HepG2 (cell line): ENCODE data around the gene CYB5B. TPM values are rescaled to one million over a fixed set of nuclear protein-coding genes. Genes with fewer than 3 reads are reported as not detected.

Source experiments
- AGO2 ChIP-seq: fragments of 200-400 bp; formaldehyde crosslinking; optimal IDR thresholded peaks from 2 replicates; pipeline ENCODE3; 2017; ENCODE audit warnings: mild to moderate bottlenecking, low read depth, low read length, moderate library complexity
- ARNTL ChIP-seq: sonication (generic); formaldehyde crosslinking; IDR thresholded peaks from 2 replicates; pipeline ENCODE4 v1.4.0; 2020; ENCODE audit warnings: mild to moderate bottlenecking, missing genetic modification reagents
- CEBPG ChIP-seq: IDR thresholded peaks from 2 replicates; pipeline ENCODE4 v1.6.1; 2016
- EP300 ChIP-seq, 3 experiments: sonication (generic) in 1 of 3; formaldehyde crosslinking in 1 of 3; IDR thresholded peaks; 2 replicates each; pipeline versions ENCODE4 v1.5.1 to v1.6.1; 2011 to 2020; ENCODE audit warnings: low read depth in 2 of 3, low read length in 2 of 3, borderline replicate concordance in 1 of 3, improper control_type of control experiment in 1 of 3, mild to moderate bottlenecking in 1 of 3, missing genetic modification reagents in 1 of 3, moderate library complexity in 1 of 3
- KDM2A ChIP-seq: sonication (generic); formaldehyde crosslinking; IDR thresholded peaks from 2 replicates; pipeline ENCODE4 v1.4.0; 2020; ENCODE audit warnings: low read depth, missing genetic modification reagents, borderline replicate concordance
- NAIF1 ChIP-seq: sonication (generic); formaldehyde crosslinking; IDR thresholded peaks from 2 replicates; pipeline ENCODE4 v1.5.0; 2020; ENCODE audit warnings: mild to moderate bottlenecking, missing genetic modification reagents, borderline replicate concordance
- RCOR2 ChIP-seq: IDR thresholded peaks from 2 replicates; pipeline ENCODE4 v1.6.1; 2016; ENCODE audit warnings: missing biosample characterization, missing genetic modification reagents
- SALL1 ChIP-seq: sonication (generic); formaldehyde crosslinking; IDR thresholded peaks from 2 replicates; pipeline ENCODE4 v1.8.0; 2022; ENCODE audit warnings: mild to moderate bottlenecking, missing genetic modification reagents
- TGIF2 ChIP-seq: IDR thresholded peaks from 2 replicates; pipeline ENCODE4 v1.6.1; 2016; ENCODE audit warnings: control low read depth, missing compliant biosample characterization
- ZNF44 ChIP-seq: sonication (generic); formaldehyde crosslinking; IDR thresholded peaks from 2 replicates; pipeline ENCODE4 v1.5.1; 2020; ENCODE audit warnings: mild to moderate bottlenecking, missing genetic modification reagents
- ZNF567 ChIP-seq: sonication (generic); formaldehyde crosslinking; IDR thresholded peaks from 2 replicates; pipeline ENCODE4 v1.8.1; 2023; ENCODE audit warnings: mild to moderate bottlenecking, missing genetic modification reagents, borderline replicate concordance
- ZNF788 ChIP-seq: sonication (generic); formaldehyde crosslinking; IDR thresholded peaks from 2 replicates; pipeline ENCODE4 v1.5.0; 2020; ENCODE audit warnings: mild to moderate bottlenecking, missing genetic modification reagents, borderline replicate concordance
- polyA plus RNA-seq, 8 experiments: library from polyadenylated mRNA; depleted of rRNA in 3 of 8; stranded (reverse) in 7 of 8; unstranded in 1 of 8; fragments of >200 nt; fragmentation: Illumina TruSeq in 4 of 8; extraction: Trizol in 4 of 8; gene quantifications; 2 replicates each; pipeline versions ENCODE4 v1.2.1 to v1.2.3, GENCODE V29; 2011 to 2016; ENCODE audit warnings: low read depth in 4 of 8, missing spikeins in 1 of 8, mixed read lengths in 1 of 8; ENCODE audit not compliant: insufficient read depth in 1 of 8
- total RNA-seq, 5 experiments: library from RNA; depleted of rRNA; stranded (reverse); fragments of >200 nt; fragmentation: Illumina TruSeq; extraction: Trizol; gene quantifications; 2 replicates each; pipeline ENCODE4 v1.2.3, GENCODE V29; 2016; ENCODE audit warnings: low read depth in 1 of 5
- TF ChIP-seq, protein P1 (sequence below): IDR thresholded peaks from 2 replicates; pipeline ENCODE4 v1.6.1; 2018; ENCODE audit warnings: missing genetic modification reagents
- TF ChIP-seq, protein P2 (sequence below): IDR thresholded peaks from 2 replicates; pipeline ENCODE4 v1.6.1; 2016
- TF ChIP-seq, protein P3 (sequence below): fragments of 450-650 bp; IDR thresholded peaks from 2 replicates; pipeline ENCODE4 v1.6.1; 2016
- TF ChIP-seq, protein P4 (sequence below): sonication (generic); formaldehyde crosslinking; IDR thresholded peaks from 2 replicates; pipeline ENCODE4 v1.5.0; 2020; ENCODE audit warnings: mild to moderate bottlenecking, missing genetic modification reagents, borderline replicate concordance

CYB5B gene
- total and polyA plus RNA-seq, 2 of the 13 experiments (the other 11 are each of a cell fraction or from before 2014, with no cell fraction given) = 234 to 432 TPM

DNA sequence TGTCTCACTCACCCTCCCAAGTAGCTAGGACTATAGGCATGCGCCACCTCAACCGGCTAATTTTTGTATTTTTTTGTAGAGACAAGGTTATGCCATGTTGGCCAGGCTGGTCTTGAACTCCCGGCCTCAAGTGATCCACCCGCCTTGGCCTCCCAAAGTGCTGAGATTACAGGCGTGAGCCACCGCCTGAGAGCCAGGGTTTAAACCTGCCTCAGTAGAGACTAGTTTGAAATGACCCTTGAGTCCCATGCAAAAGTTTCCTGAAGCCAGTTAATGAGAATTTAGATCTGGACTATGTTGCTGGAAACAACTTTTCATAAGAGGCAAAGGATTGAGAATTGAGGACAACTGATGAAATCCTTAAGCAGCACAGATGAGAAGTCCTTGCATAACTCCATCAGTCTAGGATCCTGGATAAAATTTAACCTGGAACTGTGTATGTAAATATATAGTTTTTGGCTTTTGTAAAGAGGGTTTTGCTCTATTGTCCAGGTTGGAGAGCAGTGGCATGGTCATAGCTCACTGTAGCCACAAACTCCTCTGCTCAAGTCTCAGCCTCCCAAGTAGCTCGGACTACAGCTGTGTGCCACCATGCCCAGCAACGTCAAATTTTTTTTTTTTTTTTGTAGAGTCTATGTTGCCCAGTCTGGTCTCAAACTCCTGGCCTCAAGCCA lies 43.2 kb downstream of the CYB5B start (continued):
- TF ChIP-seq, protein P1, sequence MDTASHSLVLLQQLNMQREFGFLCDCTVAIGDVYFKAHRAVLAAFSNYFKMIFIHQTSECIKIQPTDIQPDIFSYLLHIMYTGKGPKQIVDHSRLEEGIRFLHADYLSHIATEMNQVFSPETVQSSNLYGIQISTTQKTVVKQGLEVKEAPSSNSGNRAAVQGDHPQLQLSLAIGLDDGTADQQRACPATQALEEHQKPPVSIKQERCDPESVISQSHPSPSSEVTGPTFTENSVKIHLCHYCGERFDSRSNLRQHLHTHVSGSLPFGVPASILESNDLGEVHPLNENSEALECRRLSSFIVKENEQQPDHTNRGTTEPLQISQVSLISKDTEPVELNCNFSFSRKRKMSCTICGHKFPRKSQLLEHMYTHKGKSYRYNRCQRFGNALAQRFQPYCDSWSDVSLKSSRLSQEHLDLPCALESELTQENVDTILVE (CRISPR knock-in tag) = 0 out of 2 replicates have a peak, but pooled peaks have one; percentile 11
- TF ChIP-seq SALL1 (CRISPR knock-in tag) = no peak; the same call in 1 of the 2 replicates
- TF ChIP-seq, protein P2, sequence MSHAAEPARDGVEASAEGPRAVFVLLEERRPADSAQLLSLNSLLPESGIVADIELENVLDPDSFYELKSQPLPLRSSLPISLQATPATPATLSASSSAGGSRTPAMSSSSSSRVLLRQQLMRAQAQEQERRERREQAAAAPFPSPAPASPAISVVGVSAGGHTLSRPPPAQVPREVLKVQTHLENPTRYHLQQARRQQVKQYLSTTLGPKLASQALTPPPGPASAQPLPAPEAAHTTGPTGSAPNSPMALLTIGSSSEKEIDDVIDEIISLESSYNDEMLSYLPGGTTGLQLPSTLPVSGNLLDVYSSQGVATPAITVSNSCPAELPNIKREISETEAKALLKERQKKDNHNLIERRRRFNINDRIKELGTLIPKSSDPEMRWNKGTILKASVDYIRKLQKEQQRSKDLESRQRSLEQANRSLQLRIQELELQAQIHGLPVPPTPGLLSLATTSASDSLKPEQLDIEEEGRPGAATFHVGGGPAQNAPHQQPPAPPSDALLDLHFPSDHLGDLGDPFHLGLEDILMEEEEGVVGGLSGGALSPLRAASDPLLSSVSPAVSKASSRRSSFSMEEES (CRISPR knock-in tag) = peak; percentile 14; the same call in 1 of the 2 replicates
- no peak for TF ChIP-seq KDM2A (CRISPR knock-in tag)
- no peak for TF ChIP-seq ARNTL (CRISPR knock-in tag)
- peak; percentile 18; the same call in 1 of the 2 replicates for TF ChIP-seq ZNF567 (CRISPR knock-in tag)
- TF ChIP-seq, protein P3, sequence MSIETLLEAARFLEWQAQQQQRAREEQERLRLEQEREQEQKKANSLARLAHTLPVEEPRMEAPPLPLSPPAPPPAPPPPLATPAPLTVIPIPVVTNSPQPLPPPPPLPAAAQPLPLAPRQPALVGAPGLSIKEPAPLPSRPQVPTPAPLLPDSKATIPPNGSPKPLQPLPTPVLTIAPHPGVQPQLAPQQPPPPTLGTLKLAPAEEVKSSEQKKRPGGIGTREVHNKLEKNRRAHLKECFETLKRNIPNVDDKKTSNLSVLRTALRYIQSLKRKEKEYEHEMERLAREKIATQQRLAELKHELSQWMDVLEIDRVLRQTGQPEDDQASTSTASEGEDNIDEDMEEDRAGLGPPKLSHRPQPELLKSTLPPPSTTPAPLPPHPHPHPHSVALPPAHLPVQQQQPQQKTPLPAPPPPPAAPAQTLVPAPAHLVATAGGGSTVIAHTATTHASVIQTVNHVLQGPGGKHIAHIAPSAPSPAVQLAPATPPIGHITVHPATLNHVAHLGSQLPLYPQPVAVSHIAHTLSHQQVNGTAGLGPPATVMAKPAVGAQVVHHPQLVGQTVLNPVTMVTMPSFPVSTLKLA = no peak
- TF ChIP-seq EP300 (IDR thresholded peaks at IDR 0.05; ENCODE audit: low read depth in 2 of 2, low read length in 2 of 2) = peak in 1 of 2 experiments; percentile 41; a peak in 1 of 4 replicates
- TF ChIP-seq EP300 (CRISPR knock-in tag; IDR thresholded peaks at IDR 0.05; ENCODE audit: borderline replicate concordance) = no peak
- TF ChIP-seq ZNF788 (CRISPR knock-in tag) = no peak
- TF ChIP-seq AGO2 = no peak
- TF ChIP-seq NAIF1 (CRISPR knock-in tag) = peak; percentile 36; the same call in 1 of the 2 replicates
- TF ChIP-seq ZNF44 (CRISPR knock-in tag) = no peak
- peak; percentile 89 for TF ChIP-seq CEBPG (CRISPR knock-in tag)
- TF ChIP-seq, protein P4, sequence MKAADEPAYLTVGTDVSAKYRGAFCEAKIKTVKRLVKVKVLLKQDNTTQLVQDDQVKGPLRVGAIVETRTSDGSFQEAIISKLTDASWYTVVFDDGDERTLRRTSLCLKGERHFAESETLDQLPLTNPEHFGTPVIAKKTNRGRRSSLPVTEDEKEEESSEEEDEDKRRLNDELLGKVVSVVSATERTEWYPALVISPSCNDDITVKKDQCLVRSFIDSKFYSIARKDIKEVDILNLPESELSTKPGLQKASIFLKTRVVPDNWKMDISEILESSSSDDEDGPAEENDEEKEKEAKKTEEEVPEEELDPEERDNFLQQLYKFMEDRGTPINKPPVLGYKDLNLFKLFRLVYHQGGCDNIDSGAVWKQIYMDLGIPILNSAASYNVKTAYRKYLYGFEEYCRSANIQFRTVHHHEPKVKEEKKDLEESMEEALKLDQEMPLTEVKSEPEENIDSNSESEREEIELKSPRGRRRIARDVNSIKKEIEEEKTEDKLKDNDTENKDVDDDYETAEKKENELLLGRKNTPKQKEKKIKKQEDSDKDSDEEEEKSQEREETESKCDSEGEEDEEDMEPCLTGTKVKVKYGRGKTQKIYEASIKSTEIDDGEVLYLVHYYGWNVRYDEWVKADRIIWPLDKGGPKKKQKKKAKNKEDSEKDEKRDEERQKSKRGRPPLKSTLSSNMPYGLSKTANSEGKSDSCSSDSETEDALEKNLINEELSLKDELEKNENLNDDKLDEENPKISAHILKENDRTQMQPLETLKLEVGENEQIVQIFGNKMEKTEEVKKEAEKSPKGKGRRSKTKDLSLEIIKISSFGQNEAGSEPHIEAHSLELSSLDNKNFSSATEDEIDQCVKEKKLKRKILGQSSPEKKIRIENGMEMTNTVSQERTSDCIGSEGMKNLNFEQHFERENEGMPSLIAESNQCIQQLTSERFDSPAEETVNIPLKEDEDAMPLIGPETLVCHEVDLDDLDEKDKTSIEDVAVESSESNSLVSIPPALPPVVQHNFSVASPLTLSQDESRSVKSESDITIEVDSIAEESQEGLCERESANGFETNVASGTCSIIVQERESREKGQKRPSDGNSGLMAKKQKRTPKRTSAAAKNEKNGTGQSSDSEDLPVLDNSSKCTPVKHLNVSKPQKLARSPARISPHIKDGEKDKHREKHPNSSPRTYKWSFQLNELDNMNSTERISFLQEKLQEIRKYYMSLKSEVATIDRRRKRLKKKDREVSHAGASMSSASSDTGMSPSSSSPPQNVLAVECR (CRISPR knock-in tag) = peak; percentile 41; the same call in 1 of the 2 replicates
- TF ChIP-seq RCOR2 (CRISPR knock-in tag) = peak; percentile 78; the same call in 1 of the 2 replicates
- TF ChIP-seq TGIF2 (CRISPR knock-in tag) = peak; percentile 57; the same call in 1 of the 2 replicates
